Mucosa of rectum (tissue), 2 donors: ENCODE results near the gene CDC5L.
"Not testable (repeated sequence)": the region's sequence is repeated elsewhere in the genome, so short reads cannot be mapped to it uniquely, and the experiment has no call there.

Source experiments
- H3K27ac ChIP-seq, 2 donors: one replicate each; pipeline ENCODE4 v1.7.0; 2013; ENCODE audit warnings: inconsistent platforms in 2 of 2, low read depth in 2 of 2, low read length in 2 of 2
- H3K27me3 ChIP-seq, 2 donors: one replicate each; pipeline ENCODE4 v1.7.0; 2013; ENCODE audit warnings: low read length in 2 of 2; ENCODE audit not compliant: control insufficient read depth in 2 of 2, insufficient read depth in 2 of 2
- H3K36me3 ChIP-seq, 2 donors: one replicate each; pipeline ENCODE4 v1.7.0; 2013; ENCODE audit warnings: low read length in 2 of 2; ENCODE audit not compliant: control insufficient read depth in 2 of 2, insufficient read depth in 2 of 2
- H3K4me1 ChIP-seq, 2 donors: one replicate each; pipeline ENCODE4 v1.7.0; 2013; ENCODE audit warnings: low read length in 2 of 2, mild to moderate bottlenecking in 1 of 2; ENCODE audit not compliant: control insufficient read depth in 2 of 2, insufficient read depth in 2 of 2
- H3K4me3 ChIP-seq, 2 donors: one replicate each; pipeline ENCODE4 v1.7.0; 2013; ENCODE audit warnings: low read length in 2 of 2
- H3K9ac ChIP-seq, 2 donors: one replicate each; pipeline ENCODE4 v1.7.0; 2013; ENCODE audit warnings: low read length in 2 of 2, low read depth in 1 of 2, mild to moderate bottlenecking in 1 of 2
- H3K9me3 ChIP-seq, 2 donors: one replicate each; pipeline ENCODE4 v1.7.0; 2013; ENCODE audit warnings: low read length in 2 of 2; ENCODE audit not compliant: control insufficient read depth in 2 of 2
- donor health status: healthy.
- donor health status: Normal muscosa, but diverticular disease.

The CDC5L gene

GRCh38 chr6:44442833-44443444 is 55.4 kb downstream of the CDC5L start:
- peaks cover 16 to 30% of the 10 kb centered on the region in 2 donors for H3K36me3 ChIP-seq
- H3K27me3 ChIP-seq: no peaks in the 10 kb centered on the region
- no peak overlapping the region for H3K4me3 ChIP-seq
- H3K9ac ChIP-seq: no peak overlapping the region
- no peaks in the 10 kb centered on the region for H3K9me3 ChIP-seq
- H3K4me1 ChIP-seq: no peaks in the 10 kb centered on the region
- no peak overlapping the region for H3K27ac ChIP-seq

DNA sequence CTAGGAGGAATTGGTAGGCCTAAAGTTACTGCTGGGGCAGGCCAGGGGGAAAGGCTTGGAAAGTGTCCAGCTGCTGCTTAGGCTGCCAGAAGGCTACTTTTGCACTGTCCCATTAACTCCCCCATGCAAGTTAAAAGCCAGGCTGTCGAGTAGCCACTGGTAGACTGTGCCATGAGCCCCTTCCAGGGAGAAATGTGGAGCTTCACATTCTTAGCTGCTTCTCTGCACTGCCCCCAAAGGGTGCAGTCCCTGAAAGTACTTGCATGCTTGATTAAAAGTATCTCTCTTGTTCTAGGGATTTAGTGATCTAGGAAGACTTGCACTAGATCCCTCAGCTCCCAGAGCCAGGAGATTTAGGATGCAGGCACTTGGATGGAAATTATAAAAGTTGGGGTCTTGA is 57.3 kb downstream of the CDC5L start:
- H3K36me3 ChIP-seq: peaks cover 19 to 26% of the 10 kb centered on the region in 2 donors
- H3K9me3 ChIP-seq: no peaks in the 10 kb centered on the region
- no peak overlapping the region for H3K9ac ChIP-seq
- no peak overlapping the region for H3K27ac ChIP-seq
- H3K4me3 ChIP-seq: no peak overlapping the region
- H3K27me3 ChIP-seq: no peaks in the 10 kb centered on the region
- H3K4me1 ChIP-seq: no peaks in the 10 kb centered on the region

DNA sequence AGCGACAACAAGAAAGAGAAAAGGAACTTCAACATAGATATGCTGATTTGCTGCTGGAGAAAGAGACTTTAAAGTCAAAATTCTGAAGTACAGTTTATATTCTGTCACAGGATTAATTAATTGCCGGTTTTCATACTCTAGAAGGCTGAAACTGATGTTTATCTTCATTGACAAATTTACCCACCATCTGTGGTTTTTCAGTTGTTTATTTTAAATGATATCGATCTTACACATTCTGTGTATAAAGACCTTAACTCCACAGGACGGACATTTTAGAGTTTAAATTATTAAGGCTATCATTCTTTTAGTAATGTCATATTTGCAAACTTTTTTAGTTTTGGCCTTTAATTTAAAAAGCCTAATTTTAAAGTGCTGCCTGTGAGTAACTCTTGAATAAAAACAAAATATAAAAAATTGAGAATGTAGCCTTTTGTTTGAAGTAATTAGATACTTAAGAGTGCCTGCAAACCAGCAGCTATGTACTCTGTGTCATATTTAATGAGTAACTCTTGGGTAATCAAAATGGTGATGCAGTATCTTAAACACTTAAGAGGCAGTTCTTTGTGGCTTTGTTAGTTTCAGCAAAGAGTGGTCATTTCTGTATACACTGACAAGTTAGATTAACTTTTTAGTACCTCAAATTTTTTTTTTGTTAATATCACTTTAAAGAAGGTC is 59.3 kb downstream of the CDC5L start:
- Histone ChIP-seq H3K27ac (no peak overlapping the region), H3K9me3 (no peaks in the 10 kb centered on the region), H3K36me3 (peaks cover 21% of the 10 kb centered on the region in 2 donors), H3K4me1 (no peaks in the 10 kb centered on the region), H3K27me3 (no peaks in the 10 kb centered on the region), H3K4me3 (no peak overlapping the region), H3K9ac (no peak overlapping the region)

DNA sequence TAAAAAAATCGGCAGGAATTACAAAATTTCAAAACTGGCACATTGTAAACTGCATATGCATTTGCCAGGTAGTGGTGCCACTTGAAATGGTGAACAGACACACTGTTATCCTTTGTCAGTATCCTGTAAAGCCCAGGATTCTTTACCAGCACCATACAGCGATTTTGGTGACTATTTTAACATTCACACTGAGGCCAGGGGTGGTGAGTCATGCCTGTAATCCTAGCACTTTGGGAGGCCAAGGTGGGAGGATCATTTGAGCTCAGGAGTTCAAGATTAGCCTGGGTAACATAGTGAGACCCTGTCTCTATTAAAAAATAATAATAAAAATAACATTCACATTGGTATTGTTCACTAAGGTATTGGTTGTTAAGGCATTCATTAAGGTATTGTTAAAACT is 61.7 kb downstream of the CDC5L start:
- not testable (repeated sequence) for H3K27ac ChIP-seq, H3K9me3 ChIP-seq, H3K4me3 ChIP-seq, H3K4me1 ChIP-seq, H3K27me3 ChIP-seq, H3K9ac ChIP-seq
- peaks cover 24 to 26% of the 10 kb centered on the region in 2 donors for H3K36me3 ChIP-seq

DNA sequence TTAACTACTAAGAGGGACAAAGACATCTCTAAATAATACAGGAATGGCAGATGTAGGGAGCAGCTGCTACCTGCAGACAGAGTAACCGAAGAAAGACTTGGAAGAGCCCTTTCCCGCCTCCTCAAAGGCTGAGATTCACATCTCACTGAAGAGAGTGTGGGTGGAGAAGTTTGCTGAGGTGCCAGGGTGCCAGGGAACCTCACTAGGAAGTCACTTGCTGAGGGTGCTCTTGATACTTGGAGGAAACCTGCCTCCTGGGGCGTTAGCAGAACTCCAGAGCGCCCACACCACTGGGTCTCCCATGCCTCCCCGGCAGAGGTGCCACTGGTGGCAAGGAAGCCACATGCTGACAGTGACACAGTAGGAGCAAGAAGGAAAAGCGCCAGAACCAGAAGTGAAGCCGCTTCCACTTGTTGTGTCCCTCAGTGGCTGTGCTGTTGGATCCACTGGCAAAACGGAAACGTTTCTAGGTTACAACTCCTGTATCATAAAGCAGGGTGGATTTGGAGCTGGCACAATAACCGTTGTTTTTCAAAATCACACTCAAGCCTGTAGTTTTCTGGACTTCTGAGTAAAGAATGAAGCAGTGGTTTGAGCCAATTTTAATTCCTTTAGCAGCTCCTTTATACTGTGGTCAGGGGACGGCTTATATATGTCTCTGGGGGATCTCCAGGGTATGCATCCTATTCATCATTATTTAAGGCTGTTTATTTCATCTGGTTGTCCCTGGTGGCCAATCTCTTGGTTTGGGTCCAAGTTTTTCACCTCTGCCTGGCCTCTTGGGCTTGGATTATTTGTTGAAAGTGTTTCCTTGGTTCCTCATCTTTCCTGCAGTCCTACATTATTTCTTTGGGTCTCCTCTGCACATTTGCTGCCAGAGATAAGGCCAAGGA is 64.5 kb downstream of the CDC5L start:
- H3K9me3 ChIP-seq: no peaks in the 10 kb centered on the region
- H3K4me3 ChIP-seq: no peak overlapping the region
- H3K4me1 ChIP-seq: peaks cover 5 to 6% of the 10 kb centered on the region in 2 donors
- no peak overlapping the region for H3K9ac ChIP-seq
- no peak overlapping the region for H3K27ac ChIP-seq
- peaks cover 15 to 17% of the 10 kb centered on the region in 2 donors for H3K36me3 ChIP-seq
- no peaks in the 10 kb centered on the region for H3K27me3 ChIP-seq

- Histone ChIP-seq H3K4me3 (no peak overlapping the region), H3K4me1 (peaks cover 5 to 6% of the 10 kb centered on the region in 2 donors), H3K9me3 (no peaks in the 10 kb centered on the region), H3K27ac (no peak overlapping the region), H3K27me3 (peaks cover 0 to 2% of the 10 kb centered on the region in 2 donors), H3K36me3 (peaks cover 10 to 16% of the 10 kb centered on the region in 2 donors), H3K9ac (no peak overlapping the region)
Observed at GRCh38 chr6:44452725-44453124, 65.2 kb downstream of the CDC5L start.

DNA sequence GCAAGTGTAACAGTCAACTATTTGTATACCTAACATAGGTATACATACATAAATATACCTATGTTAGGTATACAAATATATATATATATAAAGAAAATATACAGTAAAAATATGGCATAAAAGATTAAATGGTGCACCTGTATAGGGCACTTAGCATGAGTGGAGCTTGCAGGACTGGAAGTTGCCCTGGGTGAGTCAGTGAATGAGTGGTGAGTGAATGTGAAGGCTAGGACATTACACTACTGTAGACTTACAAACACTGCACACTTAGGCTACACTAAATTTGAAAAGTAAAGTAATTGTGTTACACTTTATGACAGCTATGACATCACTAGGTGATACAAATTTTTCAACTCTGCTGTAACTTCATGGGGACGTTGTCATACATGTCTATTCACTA is 65.6 kb downstream of the CDC5L start:
- no peak overlapping the region for H3K27ac ChIP-seq
- H3K4me1 ChIP-seq: peaks cover 5 to 6% of the 10 kb centered on the region in 2 donors
- no peak overlapping the region for H3K9ac ChIP-seq
- H3K9me3 ChIP-seq: no peaks in the 10 kb centered on the region
- H3K27me3 ChIP-seq: peaks cover 0 to 3% of the 10 kb centered on the region in 2 donors
- H3K36me3 ChIP-seq: peaks cover 6 to 12% of the 10 kb centered on the region in 2 donors
- no peak overlapping the region for H3K4me3 ChIP-seq

DNA sequence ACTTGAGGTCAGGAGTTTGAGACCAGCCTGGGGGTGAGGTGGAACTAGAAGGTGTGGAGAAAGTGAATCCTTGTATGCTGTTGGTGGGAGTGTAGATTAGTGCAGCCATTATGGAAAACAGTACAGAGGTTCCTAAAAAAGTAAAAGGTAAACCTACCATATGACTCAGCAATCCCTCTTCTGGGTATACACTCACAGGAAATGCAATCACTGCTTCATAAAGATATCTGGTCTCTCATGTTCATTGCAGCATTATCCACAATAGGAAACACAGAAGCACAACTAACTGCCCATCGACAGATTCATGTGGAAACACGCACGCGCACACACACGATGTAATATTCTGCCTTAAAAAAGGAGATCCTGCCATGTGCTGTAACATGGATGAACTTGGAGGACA is 66.7 kb downstream of the CDC5L start:
- Histone ChIP-seq H3K36me3 (peaks cover 5% of the 10 kb centered on the region in 2 donors), H3K9ac (no peak overlapping the region), H3K27ac (no peak overlapping the region), H3K9me3 (no peaks in the 10 kb centered on the region), H3K27me3 (peaks cover 0 to 3% of the 10 kb centered on the region in 2 donors), H3K4me1 (peaks cover 5 to 6% of the 10 kb centered on the region in 2 donors), H3K4me3 (no peak overlapping the region)

DNA sequence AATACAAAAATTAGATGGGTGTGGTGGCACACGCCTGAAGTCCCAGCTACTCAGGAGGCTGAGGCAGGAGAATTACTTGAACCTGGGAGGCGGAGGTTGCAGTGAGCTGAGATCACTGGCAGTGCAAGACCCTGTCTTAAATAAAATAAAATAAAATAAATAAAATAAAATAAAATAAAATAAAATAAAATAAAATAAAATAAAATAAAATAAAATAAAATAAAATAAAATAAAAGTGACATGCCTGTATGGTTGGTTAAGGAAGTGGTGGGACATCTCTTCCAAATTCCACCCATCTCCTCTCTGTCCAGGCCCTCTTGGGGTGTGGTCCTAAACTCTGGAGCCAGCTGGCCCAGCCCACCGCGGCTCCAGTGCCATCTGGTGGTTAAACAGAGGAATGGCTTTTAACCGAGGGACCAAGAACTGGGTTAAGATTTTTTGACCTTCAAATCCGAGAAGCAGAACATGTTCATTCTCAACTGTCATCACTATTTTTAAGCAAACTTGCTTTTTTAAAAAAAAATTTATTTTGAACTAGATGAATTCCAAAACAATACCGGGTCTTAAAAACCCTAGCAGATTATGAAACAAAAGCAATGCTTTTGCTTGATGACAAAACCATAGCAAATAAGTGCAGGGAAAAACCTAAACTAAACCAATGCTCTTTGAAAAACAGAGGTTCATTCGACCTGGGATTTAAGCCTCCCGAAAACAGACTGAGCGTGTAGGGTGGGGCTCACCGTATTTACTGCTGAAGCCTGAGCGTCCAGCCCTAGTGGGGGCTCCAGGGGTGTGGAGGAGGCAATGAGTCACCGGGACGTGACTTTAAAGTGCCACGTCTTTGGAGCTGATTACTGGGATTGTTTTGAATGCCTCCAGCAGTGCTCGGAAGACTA is 68.8 kb downstream of the CDC5L start:
- Histone ChIP-seq H3K36me3 (peaks cover 5% of the 10 kb centered on the region in 2 donors), H3K27me3 (peaks cover 0 to 3% of the 10 kb centered on the region in 2 donors), H3K4me1 (peaks cover 5 to 6% of the 10 kb centered on the region in 2 donors), H3K9me3 (no peaks in the 10 kb centered on the region), H3K4me3 (peak overlapping the region in 1 of 2 donors; percentile 38), H3K27ac (no peak overlapping the region), H3K9ac (no peak overlapping the region)
